HEK293T (cell line): ENCODE results near the gene RASA3.

Experiments
- ARNT ChIP-seq: fragments of 450-650 bp; IDR thresholded peaks from 2 replicates; pipeline ENCODE4 v1.6.1; 2017; ENCODE audit warnings: mild to moderate bottlenecking
- BHLHE40 ChIP-seq: fragments of 450-650 bp; IDR thresholded peaks from 2 replicates; pipeline ENCODE4 v1.6.1; 2016; ENCODE audit warnings: mild to moderate bottlenecking, moderate library complexity, borderline replicate concordance
- ELF4 ChIP-seq: fragments of 450-650 bp; IDR thresholded peaks from 2 replicates; pipeline ENCODE4 v1.6.1; 2017; ENCODE audit warnings: antibody characterized with exemption
- FOXK2 ChIP-seq: fragments of 450-650 bp; IDR thresholded peaks from 2 replicates; pipeline ENCODE4 v1.6.1; 2016; ENCODE audit warnings: mild to moderate bottlenecking
- FOXM1 ChIP-seq: fragments of 450-650 bp; IDR thresholded peaks from 2 replicates; pipeline ENCODE4 v1.6.1; 2017; ENCODE audit warnings: mild to moderate bottlenecking, borderline replicate concordance
- HDGF ChIP-seq: fragments of 450-650 bp; IDR thresholded peaks from 2 replicates; pipeline ENCODE4 v1.6.1; 2017; ENCODE audit warnings: antibody characterized with exemption, borderline replicate concordance
- SP1 ChIP-seq: fragments of 450-650 bp; IDR thresholded peaks from 2 replicates; pipeline ENCODE4 v1.6.1; 2017
- SUZ12 ChIP-seq: fragments of 450-650 bp; IDR thresholded peaks from 2 replicates; pipeline ENCODE4 v1.6.1; 2016; ENCODE audit warnings: mild to moderate bottlenecking
- ZNF384 ChIP-seq: fragments of 450-650 bp; IDR thresholded peaks from 2 replicates; pipeline ENCODE4 v1.6.1; 2016
- TF ChIP-seq, protein P1 (sequence below): fragments of 450-650 bp; IDR thresholded peaks from 2 replicates; pipeline ENCODE4 v1.6.1; 2016

DNA sequence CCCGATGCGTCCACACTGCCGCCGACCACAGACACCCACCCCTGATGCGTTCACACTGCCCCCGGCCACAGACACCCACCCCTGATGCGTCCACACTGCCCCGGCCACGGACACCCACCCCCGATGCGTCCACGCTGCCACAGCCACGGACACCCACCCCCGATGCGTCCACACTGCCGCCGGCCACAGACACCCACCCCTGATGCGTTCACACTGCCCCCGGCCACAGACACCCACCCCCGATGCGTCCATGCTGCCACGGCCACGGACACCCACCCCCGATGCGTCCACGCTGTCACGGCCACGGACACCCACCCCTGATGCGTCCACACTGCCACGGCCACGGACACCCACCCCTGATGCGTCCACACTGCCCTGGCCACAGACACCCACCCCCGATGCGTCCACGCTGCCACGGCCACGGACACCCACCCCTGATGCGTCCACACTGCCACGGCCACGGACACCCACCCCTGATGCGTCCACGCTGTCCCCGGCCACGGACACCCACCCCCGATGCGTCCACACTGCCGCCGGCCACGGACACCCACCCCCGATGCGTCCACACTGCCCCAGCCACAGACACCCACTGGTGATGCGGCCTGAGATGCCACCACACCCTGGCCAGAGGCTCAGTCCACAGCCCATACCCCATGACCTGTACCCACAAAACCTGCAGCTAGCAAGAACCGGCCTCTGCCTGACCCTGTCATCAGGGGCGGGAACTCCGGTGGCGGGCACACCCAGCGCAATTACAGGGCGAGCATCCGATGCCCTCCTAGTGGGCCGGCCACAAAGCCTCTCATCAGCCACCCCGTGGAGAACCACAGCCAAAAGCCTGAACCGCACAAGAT is 28.4 kb downstream of the RASA3 start:
- TF ChIP-seq ARNT (no peak), SUZ12 (no peak), FOXM1 (no peak), ELF4 (no peak), FOXK2 (no peak), BHLHE40 (no peak), HDGF (no peak), ZNF384 (no peak), SP1 (no peak)
- TF ChIP-seq, protein P1, sequence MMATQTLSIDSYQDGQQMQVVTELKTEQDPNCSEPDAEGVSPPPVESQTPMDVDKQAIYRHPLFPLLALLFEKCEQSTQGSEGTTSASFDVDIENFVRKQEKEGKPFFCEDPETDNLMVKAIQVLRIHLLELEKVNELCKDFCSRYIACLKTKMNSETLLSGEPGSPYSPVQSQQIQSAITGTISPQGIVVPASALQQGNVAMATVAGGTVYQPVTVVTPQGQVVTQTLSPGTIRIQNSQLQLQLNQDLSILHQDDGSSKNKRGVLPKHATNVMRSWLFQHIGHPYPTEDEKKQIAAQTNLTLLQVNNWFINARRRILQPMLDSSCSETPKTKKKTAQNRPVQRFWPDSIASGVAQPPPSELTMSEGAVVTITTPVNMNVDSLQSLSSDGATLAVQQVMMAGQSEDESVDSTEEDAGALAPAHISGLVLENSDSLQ: no peak
